GM19468 (cell line): ENCODE measurements around the gene ATG4B.

Source experiments
- ATAC-seq: cut with Tn5 transposase; IDR thresholded peaks from one replicate; pipeline ENCODE4 v1.9.1; 2021; ENCODE audit warnings: mild to moderate bottlenecking, moderate library complexity, moderate number of reproducible peaks; ENCODE audit not compliant: unreplicated experiment; ENCODE audit errors: extremely low read depth

Gene ATG4B

GRCh38 chr2:241612156-241613016 lies 25.1 kb upstream of the ATG4B start:
- ATAC-seq = no peak

- ATAC-seq = no peak
Observed at GRCh38 chr2:241613017-241613780, 24.3 kb upstream of the ATG4B start.

- ATAC-seq = no peak
Observed at GRCh38 chr2:241615041-241615440, 22.5 kb upstream of the ATG4B start.

- ATAC-seq = no peak
Observed at GRCh38 chr2:241615522-241616052, 21.9 kb upstream of the ATG4B start.

GRCh38 chr2:241616168-241617125 lies 21.0 kb upstream of the ATG4B start:
- no peak for ATAC-seq

GRCh38 chr2:241617431-241618154 lies 19.9 kb upstream of the ATG4B start:
- ATAC-seq = no peak

- no peak for ATAC-seq
Observed at GRCh38 chr2:241618296-241618805, 19.1 kb upstream of the ATG4B start.

GRCh38 chr2:241618829-241619228 lies 18.7 kb upstream of the ATG4B start:
- ATAC-seq = no peak

- no peak for ATAC-seq
Observed at GRCh38 chr2:241619597-241620418, 17.7 kb upstream of the ATG4B start.

GRCh38 chr2:241620419-241620769 lies 17.1 kb upstream of the ATG4B start:
- no peak for ATAC-seq

GRCh38 chr2:241627675-241628074 lies 9.8 kb upstream of the ATG4B start:
- ATAC-seq = no peak

GRCh38 chr2:241629762-241630435 lies 7.6 kb upstream of the ATG4B start:
- no peak for ATAC-seq

GRCh38 chr2:241632478-241633325 lies 4.8 kb upstream of the ATG4B start:
- no peak for ATAC-seq

- ATAC-seq = no peak
Observed at GRCh38 chr2:241633561-241633960, 3.9 kb upstream of the ATG4B start.

GRCh38 chr2:241635756-241636155 lies 1.7 kb upstream of the ATG4B start:
- no peak for ATAC-seq

GRCh38 chr2:241636182-241637017 lies 1.1 kb upstream of the ATG4B start:
- peak; percentile 8 for ATAC-seq
